Thymus (tissue), 11 donors: ENCODE data around the gene CAPN14. TPM values are rescaled to one million over a fixed set of nuclear protein-coding genes. Genes with fewer than 3 reads are reported as not detected.

Source experiments
- DNase-seq, 9 donors: peaks; one replicate each; pipeline ENCODE4 v3.0.0-alpha.2; 2013; ENCODE audit warnings: low spot score in 9 of 9, low read depth in 6 of 9, missing footprints in 1 of 9
- H3K27ac ChIP-seq, 2 donors: one replicate each; pipeline ENCODE4 v1.5.1; 2013; ENCODE audit warnings: control low read depth in 1 of 2, low read depth in 1 of 2, low read length in 1 of 2, mild to moderate bottlenecking in 1 of 2, moderate library complexity in 1 of 2
- H3K27me3 ChIP-seq, 2 donors: one replicate each; pipeline ENCODE4 v1.5.1; 2013; ENCODE audit warnings: low read length in 1 of 2; ENCODE audit not compliant: control insufficient read depth in 2 of 2, insufficient read depth in 1 of 2
- H3K36me3 ChIP-seq, 2 donors: one replicate each; pipeline ENCODE4 v1.5.1; 2013; ENCODE audit warnings: low read length in 1 of 2, mild to moderate bottlenecking in 1 of 2, moderate library complexity in 1 of 2; ENCODE audit not compliant: control insufficient read depth in 2 of 2, insufficient read depth in 2 of 2
- H3K4me1 ChIP-seq, 2 donors: one replicate each; pipeline ENCODE4 v1.5.1; 2013; ENCODE audit warnings: low read length in 2 of 2; ENCODE audit not compliant: control insufficient read depth in 2 of 2, insufficient read depth in 2 of 2
- H3K4me3 ChIP-seq, 2 donors: one replicate each; pipeline ENCODE4 v1.5.1; 2013; ENCODE audit warnings: low read length in 2 of 2, control low read depth in 1 of 2, mild to moderate bottlenecking in 1 of 2
- H3K9me3 ChIP-seq, 2 donors: one replicate each; pipeline ENCODE4 v1.5.1; 2013; ENCODE audit warnings: low read length in 1 of 2, mild to moderate bottlenecking in 1 of 2; ENCODE audit not compliant: control insufficient read depth in 2 of 2, insufficient read depth in 1 of 2
- WGBS: extraction: QIAGEN DNeasy Blood & Tissue Kit; methylation state at CpG from one replicate; pipeline ENCODE4 v1.1.7; 2013; 5-methylcytosine and 5-hydroxymethylcytosine counted together
- polyA plus RNA-seq: library from polyadenylated mRNA; stranded (reverse); fragments of 200-250 nt; gene quantifications from one replicate; pipeline ENCODE4 v1.2.3, GENCODE V29; 2013
- total RNA-seq: library from RNA; stranded (reverse); fragments of 120-200 nt; gene quantifications from one replicate; pipeline ENCODE4 v1.2.4, GENCODE V29; 2013
- donor health status: healthy.

The CAPN14 gene
- total and polyA plus RNA-seq, 2 donors, result 0.52 to 0.62 TPM

GRCh38 chr2:31205613-31206012 is 11.7 kb downstream of the CAPN14 start:
- Histone ChIP-seq H3K4me1 (no peaks in the 10 kb centered on the region), H3K4me3 (no peak overlapping the region), H3K36me3 (no peaks in the 10 kb centered on the region), H3K27me3 (no peaks in the 10 kb centered on the region), H3K9me3 (peaks cover 0 to 1% of the 10 kb centered on the region in 2 donors), H3K27ac (no peak overlapping the region)
- DNase-seq, result no peak
- WGBS, result 92% methylated on average over 3 of the region's 3 CpGs

DNA sequence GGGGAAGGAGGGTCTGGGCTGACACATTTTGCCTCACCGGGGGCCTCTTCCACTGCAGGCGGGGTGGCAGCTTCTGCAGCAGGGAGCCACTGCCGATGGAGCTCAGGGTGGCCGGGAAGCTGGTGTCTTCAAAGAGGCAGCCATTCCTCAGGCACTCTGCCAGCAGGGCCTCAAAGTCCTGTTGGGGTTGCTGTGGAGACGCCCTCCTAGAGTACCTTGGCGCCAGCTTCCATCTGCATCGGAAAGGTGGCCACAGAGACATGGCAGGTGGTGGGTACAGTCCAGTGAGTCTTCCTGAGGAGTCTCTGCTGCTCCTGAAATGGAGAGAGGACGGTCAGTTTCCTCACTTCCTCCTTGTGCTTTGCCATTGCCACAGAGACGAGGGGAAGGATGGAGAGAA is 12.1 kb downstream of the CAPN14 start:
- Histone ChIP-seq H3K4me3 (no peak overlapping the region), H3K36me3 (no peaks in the 10 kb centered on the region), H3K9me3 (peaks cover 0 to 1% of the 10 kb centered on the region in 2 donors), H3K27ac (no peak overlapping the region), H3K27me3 (no peaks in the 10 kb centered on the region), H3K4me1 (no peaks in the 10 kb centered on the region)
- DNase-seq, result no peak
- WGBS, result 97% methylated on average over 9 of the region's 9 CpGs

DNA sequence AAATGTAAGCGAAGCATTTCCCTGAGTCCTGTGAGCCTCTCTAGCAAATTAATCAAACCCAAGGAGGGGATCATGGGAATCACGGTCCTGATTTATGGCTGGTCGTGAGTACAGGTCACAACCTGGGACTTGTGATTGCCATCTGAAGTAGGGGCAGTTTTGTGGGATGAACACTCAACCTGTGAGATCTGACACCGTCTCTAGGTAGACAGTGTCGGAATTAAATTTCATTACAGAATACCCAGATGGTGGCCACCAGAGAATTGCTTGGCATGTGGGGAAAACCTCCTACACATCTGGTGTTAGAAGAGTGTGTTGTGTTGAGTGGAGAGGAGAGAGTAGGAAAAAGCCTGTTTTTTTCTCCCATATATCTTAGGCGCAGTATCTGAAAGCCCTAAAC is 12.5 kb downstream of the CAPN14 start:
- peaks cover 0 to 1% of the 10 kb centered on the region in 2 donors for H3K9me3 ChIP-seq
- 96% methylated on average over 6 of the region's 6 CpGs for WGBS
- no peaks in the 10 kb centered on the region for H3K27me3 ChIP-seq
- no peaks in the 10 kb centered on the region for H3K36me3 ChIP-seq
- no peaks in the 10 kb centered on the region for H3K4me1 ChIP-seq
- H3K4me3 ChIP-seq, result no peak overlapping the region
- no peak for DNase-seq
- no peak overlapping the region for H3K27ac ChIP-seq

DNA sequence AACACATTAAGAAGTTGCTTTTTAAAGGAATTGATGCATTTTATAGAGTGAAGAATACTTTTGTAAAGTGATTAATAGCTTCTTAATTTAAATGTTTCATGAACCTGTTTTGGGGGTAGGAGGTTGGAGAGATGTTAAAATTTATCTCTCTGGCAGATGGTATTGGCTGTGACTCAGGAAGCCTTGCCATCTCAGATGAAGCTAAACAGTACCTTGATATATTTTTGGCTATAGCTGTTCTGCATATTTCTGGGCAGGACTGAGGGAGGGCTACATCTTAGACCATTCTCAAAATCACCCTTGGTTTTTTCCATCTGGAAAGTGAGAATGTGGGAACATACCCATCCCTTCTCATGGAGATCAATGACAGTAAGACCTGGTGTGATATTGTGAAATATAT is 13.4 kb downstream of the CAPN14 start:
- no peak for DNase-seq
- Histone ChIP-seq H3K4me1 (no peaks in the 10 kb centered on the region), H3K27ac (no peak overlapping the region), H3K27me3 (no peaks in the 10 kb centered on the region), H3K36me3 (no peaks in the 10 kb centered on the region), H3K4me3 (no peak overlapping the region), H3K9me3 (peaks cover 0 to 1% of the 10 kb centered on the region in 2 donors)

DNA sequence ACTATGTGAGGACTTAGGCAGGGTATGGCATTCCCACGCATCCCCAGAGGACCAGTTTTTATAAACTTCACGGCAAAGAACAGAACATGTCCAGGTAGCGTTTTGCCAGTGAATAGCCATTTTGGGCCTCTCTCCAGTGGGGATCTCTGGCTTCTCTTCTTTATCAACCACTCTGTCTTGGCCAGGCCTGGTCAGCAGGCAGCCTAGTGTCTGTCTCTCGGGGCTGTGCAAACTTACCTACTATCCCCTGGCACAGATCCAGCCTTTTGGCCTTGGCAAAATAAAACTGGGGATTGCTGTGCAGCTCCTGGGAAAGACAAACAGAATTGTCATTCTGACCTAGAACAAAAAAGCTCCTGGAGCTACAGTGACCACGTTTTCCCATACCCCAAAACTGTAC is 14.5 kb downstream of the CAPN14 start:
- Histone ChIP-seq H3K4me3 (no peak overlapping the region), H3K36me3 (no peaks in the 10 kb centered on the region), H3K4me1 (no peaks in the 10 kb centered on the region), H3K27ac (no peak overlapping the region), H3K9me3 (peaks cover 0 to 1% of the 10 kb centered on the region in 2 donors), H3K27me3 (no peaks in the 10 kb centered on the region)
- 95% methylated on average over 5 of the region's 5 CpGs for WGBS
- DNase-seq, result no peak

DNA sequence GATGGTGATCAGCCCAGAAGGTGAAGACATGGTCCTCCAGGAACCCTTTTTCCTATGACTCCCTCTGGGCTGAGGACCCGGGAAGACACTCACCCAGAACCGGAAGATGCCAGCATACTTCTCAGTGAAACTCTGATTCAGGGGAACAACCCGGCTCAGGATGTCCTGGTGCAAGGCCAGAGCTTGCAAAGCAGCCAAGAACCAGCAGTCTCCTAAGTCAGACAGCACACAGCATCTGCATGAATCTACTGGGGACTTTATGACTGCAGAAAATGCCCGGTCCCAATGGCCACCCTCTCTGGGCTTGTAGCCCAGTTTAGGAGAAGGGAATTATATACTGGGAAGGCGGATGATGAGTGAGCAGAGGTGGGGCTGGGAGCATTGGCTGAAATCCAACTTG is 15.3 kb downstream of the CAPN14 start:
- no peak overlapping the region for H3K27ac ChIP-seq
- H3K4me3 ChIP-seq, result no peak overlapping the region
- no peaks in the 10 kb centered on the region for H3K36me3 ChIP-seq
- H3K9me3 ChIP-seq, result peaks cover 0 to 1% of the 10 kb centered on the region in 2 donors
- no peaks in the 10 kb centered on the region for H3K4me1 ChIP-seq
- WGBS, result 99% methylated on average over 5 of the region's 5 CpGs
- no peak for DNase-seq
- H3K27me3 ChIP-seq, result no peaks in the 10 kb centered on the region

DNA sequence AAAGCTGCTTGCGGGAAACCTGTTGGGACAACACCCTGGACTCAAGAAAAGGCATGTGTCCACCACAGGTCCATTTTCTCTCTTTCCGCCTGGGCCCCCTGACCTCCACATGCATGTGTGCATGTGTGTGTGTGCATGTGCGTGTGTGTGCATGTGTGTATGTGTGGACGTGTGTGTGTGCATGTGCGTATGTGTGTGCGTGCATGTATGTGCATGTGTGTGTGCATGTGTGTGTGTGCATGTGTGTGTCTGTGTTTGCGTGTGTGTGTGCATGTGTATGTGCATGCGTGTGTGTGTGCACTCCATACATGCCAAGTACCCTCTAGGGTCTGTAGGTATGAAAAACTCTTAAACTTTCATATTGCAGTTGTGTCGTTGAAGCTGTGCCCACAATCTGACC is 16.3 kb downstream of the CAPN14 start:
- Histone ChIP-seq H3K27me3 (no peaks in the 10 kb centered on the region), H3K4me3 (no peak overlapping the region), H3K36me3 (no peaks in the 10 kb centered on the region), H3K9me3 (peaks cover 0 to 1% of the 10 kb centered on the region in 2 donors), H3K4me1 (no peaks in the 10 kb centered on the region), H3K27ac (no peak overlapping the region)
- 98% methylated on average over 9 of the region's 9 CpGs for WGBS
- DNase-seq, result no peak

DNA sequence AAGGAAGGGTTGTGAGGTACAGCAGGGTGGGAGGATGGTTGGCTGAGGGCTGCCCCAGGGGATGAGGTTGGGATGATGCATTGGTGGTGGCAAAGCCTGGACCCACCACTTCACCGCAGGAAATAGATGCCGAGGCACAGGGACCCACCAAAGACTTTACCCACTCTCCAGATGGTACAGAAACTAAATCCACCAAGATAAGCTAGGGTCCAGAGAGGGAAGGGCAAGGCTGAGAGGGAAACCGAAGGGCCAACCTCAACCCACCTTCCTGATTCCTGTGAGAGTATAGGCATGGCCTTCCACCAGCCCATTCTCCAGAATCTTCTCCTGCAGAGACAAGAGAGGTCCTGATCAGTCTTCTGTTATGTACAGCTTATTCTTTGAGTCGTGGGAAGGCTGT is 18.1 kb downstream of the CAPN14 start:
- H3K4me3 ChIP-seq, result no peak overlapping the region
- H3K9me3 ChIP-seq, result peaks cover 0 to 1% of the 10 kb centered on the region in 2 donors
- DNase-seq, result no peak
- H3K36me3 ChIP-seq, result no peaks in the 10 kb centered on the region
- no peak overlapping the region for H3K27ac ChIP-seq
- 98% methylated on average over 4 of the region's 4 CpGs for WGBS
- no peaks in the 10 kb centered on the region for H3K27me3 ChIP-seq
- no peaks in the 10 kb centered on the region for H3K4me1 ChIP-seq

DNA sequence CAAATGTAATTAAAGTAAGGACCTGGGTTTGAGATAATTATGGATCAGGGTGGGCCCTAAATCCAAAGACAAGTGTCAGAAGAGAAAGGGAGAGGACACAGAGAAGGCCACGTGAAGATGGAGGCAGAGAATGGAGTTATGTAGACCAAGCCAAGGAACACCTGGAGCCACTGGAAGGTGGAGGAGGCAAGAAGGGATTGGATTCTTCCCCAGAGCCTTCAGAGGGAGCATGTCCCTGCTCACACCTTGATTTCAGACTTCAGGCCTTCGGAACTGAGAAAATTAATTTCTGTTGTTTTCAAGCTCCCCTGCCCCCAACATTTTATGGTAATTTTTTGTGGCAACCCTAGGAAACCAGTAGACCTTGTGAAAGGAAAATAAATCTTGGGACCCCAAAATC is 19.6 kb downstream of the CAPN14 start:
- WGBS, result 96% methylated on average over 2 of the region's 2 CpGs
- H3K27ac ChIP-seq, result no peak overlapping the region
- no peak overlapping the region for H3K4me3 ChIP-seq
- H3K9me3 ChIP-seq, result peaks cover 0 to 1% of the 10 kb centered on the region in 2 donors
- no peaks in the 10 kb centered on the region for H3K27me3 ChIP-seq
- H3K36me3 ChIP-seq, result no peaks in the 10 kb centered on the region
- no peaks in the 10 kb centered on the region for H3K4me1 ChIP-seq
- DNase-seq, result no peak

- peaks cover 0 to 1% of the 10 kb centered on the region in 2 donors for H3K9me3 ChIP-seq
- no peak overlapping the region for H3K27ac ChIP-seq
- no peak for DNase-seq
- no peaks in the 10 kb centered on the region for H3K36me3 ChIP-seq
- H3K4me3 ChIP-seq, result no peak overlapping the region
- no peaks in the 10 kb centered on the region for H3K4me1 ChIP-seq
- H3K27me3 ChIP-seq, result no peaks in the 10 kb centered on the region
- WGBS, result 97% methylated on average over 4 of the region's 4 CpGs
Measured at GRCh38 chr2:31197166-31197565, 20.1 kb downstream of the CAPN14 start.
